ENCODE measurements around the gene CCDC154.

Gene CCDC154

DNA sequence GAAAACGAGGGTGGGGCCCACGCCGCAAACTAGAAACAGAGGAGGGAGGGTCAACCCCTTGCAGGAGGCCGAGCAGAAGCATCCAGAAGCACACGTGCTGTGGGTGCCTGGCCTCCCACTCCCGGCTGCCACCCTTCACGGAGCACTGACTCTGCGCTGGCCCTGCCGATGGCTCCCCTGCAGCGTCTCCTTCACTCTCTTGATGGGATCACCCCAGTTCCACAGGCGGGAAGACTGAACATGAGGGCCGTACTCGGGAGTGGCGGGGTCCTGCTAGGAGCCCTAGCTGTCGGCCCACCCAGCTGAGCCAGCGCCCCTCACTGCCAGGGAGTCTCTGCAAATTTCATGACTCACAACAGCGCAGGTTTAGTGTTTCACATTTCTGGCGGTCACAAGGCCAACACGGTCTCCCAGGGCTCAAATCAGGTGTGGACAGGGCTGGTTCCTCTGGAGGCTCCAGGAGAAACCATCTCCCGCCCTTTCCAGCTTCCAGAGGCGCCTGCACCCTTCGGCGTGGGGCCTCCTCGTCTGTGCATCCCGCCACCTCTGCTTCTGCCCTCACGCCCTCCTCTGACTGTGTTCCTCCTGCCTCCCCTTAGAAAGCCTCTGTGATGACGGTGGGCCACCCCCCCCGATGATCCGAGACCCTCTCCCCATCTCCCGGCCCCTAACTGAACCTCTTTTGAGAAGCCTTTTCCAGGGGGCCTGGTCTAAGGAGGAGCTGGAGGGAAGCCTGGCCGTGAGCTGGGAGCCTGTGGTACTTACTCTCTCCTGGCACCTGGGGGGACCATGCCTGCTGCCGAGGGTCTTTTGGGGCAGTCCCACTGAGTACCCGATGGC is 42.4 kb upstream of the CCDC154 start (continued):
- TF ChIP-seq ZBTB11 (tag by site-specific recombination; conservative IDR thresholded peaks at IDR 0.05; ENCODE audit: low read depth) (no peak), ZNF670 (tag by site-specific recombination; IDR thresholded peaks at IDR 0.05; ENCODE audit: low read depth) (no peak), ZNF654 (tag by site-specific recombination; IDR thresholded peaks at IDR 0.05; ENCODE audit: low read depth) (no peak), ZNF529 (tag by site-specific recombination; IDR thresholded peaks at IDR 0.05; ENCODE audit: insufficient replicate concordance) (no peak), ZNF2 (tag by site-specific recombination; IDR thresholded peaks at IDR 0.05) (no peak), ZNF747 (tag by site-specific recombination; IDR thresholded peaks at IDR 0.05) (no peak), ZNF521 (tag by site-specific recombination; IDR thresholded peaks at IDR 0.05) (no peak)

DNA sequence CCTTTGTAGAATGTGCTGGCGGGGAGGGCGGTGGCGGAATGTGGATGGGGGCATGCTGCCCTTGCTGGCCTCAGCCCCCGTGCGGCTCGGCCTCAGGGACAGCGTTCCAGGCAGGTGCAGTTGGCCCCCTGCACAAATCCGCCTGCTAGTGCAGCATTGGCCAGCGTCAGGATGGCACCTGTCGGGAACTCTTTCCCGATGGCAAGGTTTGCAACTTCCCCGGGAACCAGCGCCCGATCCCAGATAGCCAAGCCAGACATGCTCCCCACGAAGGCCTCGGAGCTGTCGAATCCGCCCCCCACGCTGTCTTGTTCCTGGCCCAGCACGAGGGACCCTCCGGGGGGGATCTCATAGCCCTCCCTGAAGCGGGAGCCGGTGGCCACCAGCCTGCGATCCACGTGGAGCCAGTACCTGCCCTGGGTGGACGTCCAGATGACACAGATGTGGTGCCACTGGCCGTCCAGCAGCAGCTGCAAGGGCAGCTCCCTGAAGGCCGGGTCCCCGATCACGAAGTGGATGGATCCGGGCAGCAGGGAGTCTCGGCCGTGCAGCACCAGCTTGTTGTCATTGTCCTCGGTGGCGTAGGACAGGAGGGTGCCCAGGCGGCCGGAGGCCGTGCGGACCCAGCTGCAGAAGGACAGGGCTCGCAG is 41.6 kb upstream of the CCDC154 start:
- Histone ChIP-seq H3K36me3 (ENCODE audit: control insufficient read depth in 2 of 2, insufficient read depth in 1 of 2, low read length in 2 of 2) (no peaks in the 10 kb centered on the region), H3K4me3 (ENCODE audit: low read depth, low read length) (no peak overlapping the region), H3K4me1 (ENCODE audit: control insufficient read depth, insufficient read depth, low read length) (no peaks in the 10 kb centered on the region), H3K27ac (ENCODE audit: extremely low read depth, low read depth, low read length) (no peak overlapping the region), H3K9me3 (ENCODE audit: control insufficient read depth, insufficient read depth, low read depth, low read length) (no peaks in the 10 kb centered on the region)
- ChIA-PET CTCF (no interaction called here), POLR2A (no interaction called here)
- TF ChIP-seq, protein P1, sequence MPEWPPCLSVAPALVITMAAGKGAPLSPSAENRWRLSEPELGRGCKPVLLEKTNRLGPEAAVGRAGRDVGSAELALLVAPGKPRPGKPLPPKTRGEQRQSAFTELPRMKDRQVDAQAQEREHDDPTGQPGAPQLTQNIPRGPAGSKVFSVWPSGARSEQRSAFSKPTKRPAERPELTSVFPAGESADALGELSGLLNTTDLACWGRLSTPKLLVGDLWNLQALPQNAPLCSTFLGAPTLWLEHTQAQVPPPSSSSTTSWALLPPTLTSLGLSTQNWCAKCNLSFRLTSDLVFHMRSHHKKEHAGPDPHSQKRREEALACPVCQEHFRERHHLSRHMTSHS (tag by site-specific recombination; IDR thresholded peaks at IDR 0.05): no peak
- no peak for TF ChIP-seq SP3 (tag by site-specific recombination; IDR thresholded peaks at IDR 0.05)
- TF ChIP-seq ZNF398 (tag by site-specific recombination; IDR thresholded peaks at IDR 0.05): no peak
- TF ChIP-seq ZNF121 (tag by site-specific recombination; IDR thresholded peaks at IDR 0.05): no peak
- TF ChIP-seq ZNF391 (tag by site-specific recombination; IDR thresholded peaks at IDR 0.05; ENCODE audit: borderline replicate concordance, low read depth): no peak

GRCh38 chr16:1481906-1482835 is 37.8 kb upstream of the CCDC154 start:
- no peak overlapping the region for H3K4me3 ChIP-seq (ENCODE audit: low read depth, low read length)
- no peaks in the 10 kb centered on the region for H3K4me1 ChIP-seq (ENCODE audit: control insufficient read depth, insufficient read depth, low read length)
- H3K27ac ChIP-seq (ENCODE audit: extremely low read depth, low read depth, low read length): no peak overlapping the region
- no peaks in the 10 kb centered on the region for H3K36me3 ChIP-seq (ENCODE audit: control insufficient read depth in 2 of 2, insufficient read depth in 1 of 2, low read length in 2 of 2)
- no peaks in the 10 kb centered on the region for H3K9me3 ChIP-seq (ENCODE audit: control insufficient read depth, insufficient read depth, low read depth, low read length)
- TF ChIP-seq ZNF174 (tag by site-specific recombination; IDR thresholded peaks at IDR 0.05) (no peak), ZNF837 (tag by site-specific recombination; IDR thresholded peaks at IDR 0.05) (no peak), ZNF596 (tag by site-specific recombination; IDR thresholded peaks at IDR 0.05) (no peak), ZBTB21 (tag by site-specific recombination; IDR thresholded peaks at IDR 0.05) (no peak), ZNF404 (tag by site-specific recombination; IDR thresholded peaks at IDR 0.05) (no peak), EGR2 (tag by site-specific recombination; IDR thresholded peaks at IDR 0.05; ENCODE audit: low read depth) (no peak), ZNF449 (tag by site-specific recombination; IDR thresholded peaks at IDR 0.05) (no peak), FEZF1 (tag by site-specific recombination; IDR thresholded peaks at IDR 0.05) (no peak), ZNF175 (tag by site-specific recombination; IDR thresholded peaks at IDR 0.05) (no peak), PRDM1 (tag by site-specific recombination; IDR thresholded peaks at IDR 0.05) (no peak)
- ChIA-PET POLR2A (no interaction called here), CTCF (no interaction called here)

All from HEK293 (cell line).